GM18508 (cell line): ENCODE data around the gene IL37.
"Not testable (repeated sequence)": the region's sequence is repeated elsewhere in the genome, so short reads cannot be mapped to it uniquely, and the experiment has no call there.

Experiments used
- ATAC-seq: cut with Tn5 transposase; IDR thresholded peaks from one replicate; pipeline ENCODE4 v1.9.1; 2021; ENCODE audit warnings: moderate number of reproducible peaks; ENCODE audit not compliant: insufficient read depth, unreplicated experiment

The IL37 gene

GRCh38 chr2:112919086-112919485 lies 8.1 kb downstream of the IL37 start:
- ATAC-seq = no peak

DNA sequence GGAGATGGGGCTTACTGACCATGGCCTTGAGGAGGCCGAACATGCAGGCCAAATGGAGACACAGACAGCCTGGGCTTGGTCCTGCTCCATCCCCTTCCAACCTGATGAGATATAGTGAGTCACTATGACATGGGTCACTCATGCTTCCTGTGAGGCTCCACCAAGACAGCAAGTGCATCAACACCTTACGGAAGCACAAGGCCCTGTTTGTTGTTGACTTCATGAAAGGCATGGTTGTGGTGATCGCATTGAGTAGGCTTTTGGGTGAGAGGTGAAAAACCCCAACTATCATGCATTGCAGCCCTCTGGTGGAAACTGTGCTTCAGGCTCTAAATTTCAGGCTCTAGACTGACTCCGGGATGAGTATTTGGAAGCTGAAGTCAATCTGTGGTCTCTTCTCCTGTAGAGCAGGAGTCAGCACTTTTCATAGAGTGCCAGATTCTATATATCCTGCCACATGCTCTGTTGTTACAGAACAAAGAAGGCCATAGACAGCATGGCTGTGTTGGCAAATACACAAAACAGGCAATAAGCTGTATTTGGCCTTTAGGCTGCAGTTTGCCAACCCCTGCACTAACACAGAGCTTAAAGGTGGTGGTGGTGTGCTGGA lies 10.1 kb downstream of the IL37 start:
- ATAC-seq = no peak

DNA sequence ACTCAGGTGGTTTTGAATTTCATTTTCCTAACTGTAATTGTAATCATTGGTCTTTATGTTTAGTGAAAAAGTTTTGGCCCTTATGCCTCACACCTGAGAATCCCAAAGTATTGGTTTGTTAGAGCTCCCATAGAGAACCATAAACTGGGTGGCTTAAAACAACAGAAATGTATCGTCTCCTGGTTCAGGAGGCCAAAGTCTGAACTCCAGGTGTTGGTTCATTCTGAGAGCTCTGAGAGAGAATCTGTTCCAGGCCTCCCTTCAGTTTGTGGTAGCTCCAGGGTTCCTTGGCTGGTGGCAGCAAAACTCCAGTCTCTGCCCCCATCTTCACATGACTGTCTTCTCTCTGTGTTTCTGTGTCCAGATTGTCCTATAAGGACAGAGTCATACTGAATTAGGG lies 11.0 kb downstream of the IL37 start:
- no peak for ATAC-seq

- no peak for ATAC-seq
These were observed 12.4 kb downstream of the IL37 start for GRCh38 chr2:112923237-112923966.

DNA sequence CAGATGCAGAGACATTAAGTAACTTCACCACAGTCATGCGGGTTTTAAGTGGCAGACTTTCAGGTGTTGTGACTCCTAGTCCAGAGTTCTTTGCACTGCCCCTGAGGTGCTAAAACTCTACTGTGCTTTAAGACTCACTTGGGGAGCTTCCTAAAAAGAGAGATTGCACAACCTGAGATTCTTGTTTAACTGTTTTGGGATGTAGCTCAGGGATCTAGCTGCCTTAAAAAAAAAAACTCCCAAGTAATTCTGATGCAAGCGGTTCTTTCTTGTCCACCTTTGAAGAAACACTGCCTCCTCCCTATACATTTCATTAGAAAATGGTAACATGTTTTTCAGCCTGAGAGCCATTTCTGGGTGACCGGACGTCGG lies 13.0 kb downstream of the IL37 start:
- ATAC-seq = no peak

DNA sequence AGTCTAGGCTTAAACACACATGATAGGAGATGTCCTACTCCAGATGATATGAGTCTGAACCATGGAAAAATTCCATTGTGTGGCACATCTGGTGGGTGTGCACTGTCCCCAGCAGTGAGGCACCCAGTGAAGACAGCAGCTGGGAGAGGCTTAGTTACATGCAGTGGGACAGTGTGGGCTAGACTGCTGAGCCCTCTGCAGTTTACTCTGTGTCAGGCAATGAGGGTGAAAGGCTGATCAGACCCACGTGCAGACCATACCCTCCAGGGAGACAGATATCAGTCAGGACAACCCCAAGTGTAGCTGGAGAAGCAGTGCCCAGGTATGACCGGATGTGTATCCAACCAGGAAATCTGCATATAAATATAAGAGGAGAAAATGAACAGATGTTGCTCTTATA lies 13.4 kb downstream of the IL37 start:
- no peak for ATAC-seq

DNA sequence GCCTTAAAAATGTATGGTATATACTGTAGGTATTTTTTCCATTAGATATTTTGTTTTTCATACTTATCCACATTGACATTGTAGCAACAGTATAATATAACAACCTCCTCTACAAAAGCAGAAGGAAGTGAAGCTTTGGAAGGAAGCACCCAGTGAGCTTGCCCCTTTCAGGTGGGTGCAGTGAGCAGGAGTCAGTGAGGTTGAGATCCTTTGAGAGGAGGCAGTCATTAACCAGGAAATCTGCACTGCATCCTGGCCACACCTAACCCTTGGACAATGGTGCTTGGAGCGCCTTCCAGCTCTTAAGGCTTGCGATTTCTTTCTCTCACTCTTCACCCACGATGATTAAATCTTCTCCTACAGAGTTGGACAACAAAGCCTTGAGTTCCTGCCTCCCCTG lies 13.9 kb downstream of the IL37 start:
- no peak for ATAC-seq

DNA sequence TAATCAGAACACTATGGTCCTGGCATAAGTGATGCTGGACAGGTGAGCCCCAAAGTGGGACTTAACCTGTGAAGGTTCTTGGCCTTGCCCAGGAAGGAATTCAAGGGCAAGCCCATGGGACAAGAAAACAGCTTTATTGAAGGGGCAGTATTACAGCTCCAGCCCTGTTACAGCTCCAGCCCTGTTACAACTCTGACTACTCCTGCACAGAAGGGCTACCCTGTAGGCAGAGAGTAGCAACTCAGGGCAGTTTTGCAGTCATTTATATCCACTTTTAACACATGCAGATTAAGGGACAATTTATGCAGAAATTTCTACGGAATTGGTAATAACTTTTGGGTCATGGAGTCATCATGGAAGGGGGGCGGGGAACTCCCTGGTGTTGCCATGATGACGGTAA lies 15.7 kb downstream of the IL37 start:
- ATAC-seq = no peak

DNA sequence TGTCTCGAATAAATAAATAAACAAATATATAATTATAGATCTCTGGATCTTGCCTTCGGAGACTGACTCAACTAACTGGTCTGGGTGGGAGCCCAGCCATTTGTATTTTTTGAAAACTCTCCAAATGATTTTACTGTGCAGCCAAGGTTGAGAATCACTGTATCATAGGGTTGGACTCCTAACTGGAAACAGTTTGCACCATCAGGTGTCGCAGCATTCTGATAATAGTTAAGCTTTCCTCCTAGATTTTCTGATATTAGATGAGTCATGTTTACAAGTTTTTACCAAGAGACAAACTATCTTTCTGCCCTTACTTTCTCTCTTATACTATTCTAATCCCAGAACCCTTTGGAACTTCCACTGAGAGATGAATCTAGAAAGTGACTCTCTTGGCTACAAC lies 16.8 kb downstream of the IL37 start:
- ATAC-seq = no peak

- ATAC-seq = no peak
These were observed 22.3 kb downstream of the IL37 start for GRCh38 chr2:112933261-112933660.

GRCh38 chr2:112934117-112934516 lies 23.2 kb downstream of the IL37 start:
- not testable (repeated sequence) for ATAC-seq

DNA sequence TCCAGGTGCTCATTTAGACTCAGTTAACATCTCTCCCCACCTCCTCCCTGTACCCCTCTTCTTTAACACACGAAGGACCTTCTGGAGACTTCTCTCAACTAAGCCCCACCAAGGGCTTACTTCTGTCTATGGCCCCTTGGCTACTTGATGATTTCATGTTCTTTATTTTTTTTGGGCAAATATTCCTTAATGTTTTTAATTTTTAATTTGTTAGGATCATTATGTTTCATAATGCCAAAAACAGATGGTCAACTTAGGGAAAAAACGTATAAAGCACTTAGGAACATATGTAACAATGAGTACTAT lies 25.9 kb downstream of the IL37 start:
- no peak for ATAC-seq

GRCh38 chr2:112938904-112939303 lies 27.9 kb downstream of the IL37 start:
- no peak for ATAC-seq

- no peak for ATAC-seq
These were observed 28.5 kb downstream of the IL37 start for GRCh38 chr2:112939425-112939824.

- no peak for ATAC-seq
These were observed 30.1 kb downstream of the IL37 start for GRCh38 chr2:112940859-112941625.

- peak; percentile 81 for ATAC-seq
These were observed 31.0 kb downstream of the IL37 start for GRCh38 chr2:112941753-112942653.

DNA sequence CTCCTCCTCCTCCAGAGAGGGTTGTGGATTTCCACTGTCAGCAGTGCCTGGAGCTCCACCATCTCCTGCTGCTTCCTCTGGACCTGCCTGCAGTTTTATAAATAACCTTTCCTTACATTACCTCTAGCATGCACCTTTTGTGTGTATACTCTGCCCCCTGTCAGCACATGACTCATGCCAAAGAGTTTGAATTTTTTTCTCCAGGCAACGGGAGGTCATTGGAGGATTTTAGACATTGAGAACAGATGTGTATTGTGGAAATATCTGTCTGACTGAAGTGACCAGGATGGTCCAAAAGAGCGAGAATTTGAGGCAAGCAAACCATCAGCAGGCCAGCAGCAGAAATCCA lies 31.7 kb downstream of the IL37 start:
- no peak for ATAC-seq

DNA sequence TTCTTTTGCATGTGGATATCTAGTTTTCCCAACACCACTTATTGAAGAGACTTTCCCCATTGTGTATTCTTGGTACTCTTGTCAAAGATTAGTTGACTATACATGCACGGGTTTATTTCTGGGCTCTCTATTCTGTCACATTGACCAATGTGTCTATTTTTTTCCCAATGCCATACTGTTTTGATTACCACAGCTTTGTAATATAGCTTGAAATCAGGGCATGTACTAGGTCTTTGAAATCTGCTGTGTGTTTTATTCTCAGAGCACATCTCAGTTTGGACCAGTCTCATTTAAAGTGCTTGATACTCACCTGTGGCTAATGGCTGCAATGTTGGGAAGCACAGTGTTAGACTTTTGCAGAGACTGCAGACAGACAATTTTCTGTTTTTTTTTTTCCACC lies 34.0 kb downstream of the IL37 start:
- no peak for ATAC-seq

DNA sequence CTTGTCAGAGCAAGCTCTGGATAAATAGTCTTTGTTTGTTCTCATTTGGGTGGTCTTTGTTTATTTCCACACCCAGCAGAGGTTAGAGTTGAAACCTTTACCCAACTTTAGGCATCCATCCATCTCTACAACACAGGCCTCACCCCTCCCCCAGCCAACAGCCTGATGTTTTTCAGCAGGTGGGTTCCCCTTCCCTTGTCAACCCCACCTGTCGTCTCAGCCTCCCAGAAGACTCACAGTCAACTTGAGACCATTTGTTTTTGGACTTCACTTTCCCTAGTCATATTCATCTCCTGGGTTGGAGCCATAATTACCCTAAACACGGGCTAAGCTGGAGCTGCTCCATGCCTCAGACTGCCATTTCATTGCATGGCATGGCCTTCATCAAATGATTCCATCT lies 35.1 kb downstream of the IL37 start:
- no peak for ATAC-seq

DNA sequence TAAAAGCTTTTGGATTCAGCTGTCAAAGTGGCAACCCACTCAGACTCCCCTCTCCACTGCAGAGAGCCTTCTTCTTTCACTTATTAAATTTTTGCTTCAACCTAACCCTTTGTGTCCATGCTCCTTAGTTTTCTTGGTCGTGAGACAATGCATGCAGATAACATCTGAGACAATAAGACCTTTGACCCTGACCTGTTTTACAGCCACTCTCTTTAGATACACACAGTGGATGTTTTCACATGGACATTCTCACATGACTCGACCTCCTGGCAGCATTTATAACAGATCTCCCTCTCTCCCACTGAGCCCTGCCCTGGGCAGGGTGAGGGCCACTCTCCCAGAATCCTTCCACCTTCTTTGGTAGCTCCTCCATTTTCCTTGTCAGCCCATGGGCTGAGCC lies 36.4 kb downstream of the IL37 start:
- ATAC-seq = no peak

GRCh38 chr2:112949456-112949855 lies 38.5 kb downstream of the IL37 start:
- ATAC-seq = no peak
